Loucy (cell line): Measurements from ENCODE around the gene BSPH1.

Experiments used
- H2AFZ ChIP-seq: fragments of 200-600 bp; sonication (generic); 2 replicates; pipeline ENCODE4 v1.6.0; 2016; ENCODE audit warnings: antibody characterized with exemption, mild to moderate bottlenecking, low read length, moderate library complexity
- H3F3A ChIP-seq: fragments of 200-600 bp; 2 replicates; pipeline ENCODE4 v1.6.0; 2016; ENCODE audit warnings: antibody characterized with exemption, low read depth, mild to moderate bottlenecking
- H3K27me3 ChIP-seq: fragments of 200-600 bp; sonication (generic); 2 replicates; pipeline ENCODE4 v1.6.1; 2014; ENCODE audit warnings: low read length, mild to moderate bottlenecking; ENCODE audit not compliant: insufficient read depth, poor library complexity, severe bottlenecking
- H3K36me3 ChIP-seq: fragments of 200-600 bp; sonication (generic); 2 replicates; pipeline ENCODE4 v1.6.1; 2016; ENCODE audit warnings: low read length; ENCODE audit not compliant: insufficient read depth
- H3K4me1 ChIP-seq: fragments of 200-600 bp; sonication (generic); 2 replicates; pipeline ENCODE4 v1.5.1; 2014; ENCODE audit warnings: low read length, mild to moderate bottlenecking; ENCODE audit not compliant: insufficient read depth, poor library complexity, severe bottlenecking
- H3K4me2 ChIP-seq: fragments of 200-600 bp; sonication (generic); 2 replicates; pipeline ENCODE4 v1.6.0; 2014; ENCODE audit warnings: antibody characterized with exemption, low read length, low read depth, mild to moderate bottlenecking; ENCODE audit not compliant: poor library complexity, severe bottlenecking
- H3K4me3 ChIP-seq: fragments of 200-600 bp; sonication (generic); 2 replicates; pipeline ENCODE4 v1.5.1; 2014; ENCODE audit warnings: low read length, mild to moderate bottlenecking, mixed read lengths; ENCODE audit not compliant: poor library complexity, severe bottlenecking
- H3K79me2 ChIP-seq: fragments of 200-600 bp; sonication (generic); 2 replicates; pipeline ENCODE4 v1.6.1; 2014; ENCODE audit warnings: low read length; ENCODE audit not compliant: insufficient read depth
- H3K9ac ChIP-seq: fragments of 200-600 bp; sonication (generic); 2 replicates; pipeline ENCODE4 v1.6.0; 2014; ENCODE audit warnings: mild to moderate bottlenecking, low read depth, low read length, moderate library complexity; ENCODE audit not compliant: poor library complexity, severe bottlenecking
- H3K9me2 ChIP-seq: fragments of 200-600 bp; sonication (generic); replicated peaks from 2 replicates; pipeline ENCODE4 v1.6.1; 2016; ENCODE audit warnings: low read depth, low read length, mixed read lengths
- H3K9me3 ChIP-seq: fragments of 200-600 bp; sonication (generic); 2 replicates; pipeline ENCODE4 v1.6.1; 2014; ENCODE audit warnings: mild to moderate bottlenecking, antibody characterized with exemption, low read length, low read depth; ENCODE audit not compliant: insufficient read depth
- H4K20me1 ChIP-seq: fragments of 200-600 bp; sonication (generic); 2 replicates; pipeline ENCODE4 v1.6.0; 2014; ENCODE audit warnings: antibody characterized with exemption, low read length, mild to moderate bottlenecking; ENCODE audit not compliant: insufficient read depth, poor library complexity, severe bottlenecking
- EZH2phosphoT487 ChIP-seq: fragments of 200-600 bp; IDR thresholded peaks from 2 replicates; pipeline ENCODE4 v1.6.1; 2018; ENCODE audit warnings: antibody characterized with exemption, mild to moderate bottlenecking, moderate library complexity, borderline replicate concordance
- TF ChIP-seq, protein P1 (sequence below): fragments of 200-600 bp; sonication (generic); conservative IDR thresholded peaks from 2 replicates; pipeline ENCODE4 v1.5.1; 2014; ENCODE audit warnings: mild to moderate bottlenecking, antibody characterized with exemption, low read length

Gene BSPH1

DNA sequence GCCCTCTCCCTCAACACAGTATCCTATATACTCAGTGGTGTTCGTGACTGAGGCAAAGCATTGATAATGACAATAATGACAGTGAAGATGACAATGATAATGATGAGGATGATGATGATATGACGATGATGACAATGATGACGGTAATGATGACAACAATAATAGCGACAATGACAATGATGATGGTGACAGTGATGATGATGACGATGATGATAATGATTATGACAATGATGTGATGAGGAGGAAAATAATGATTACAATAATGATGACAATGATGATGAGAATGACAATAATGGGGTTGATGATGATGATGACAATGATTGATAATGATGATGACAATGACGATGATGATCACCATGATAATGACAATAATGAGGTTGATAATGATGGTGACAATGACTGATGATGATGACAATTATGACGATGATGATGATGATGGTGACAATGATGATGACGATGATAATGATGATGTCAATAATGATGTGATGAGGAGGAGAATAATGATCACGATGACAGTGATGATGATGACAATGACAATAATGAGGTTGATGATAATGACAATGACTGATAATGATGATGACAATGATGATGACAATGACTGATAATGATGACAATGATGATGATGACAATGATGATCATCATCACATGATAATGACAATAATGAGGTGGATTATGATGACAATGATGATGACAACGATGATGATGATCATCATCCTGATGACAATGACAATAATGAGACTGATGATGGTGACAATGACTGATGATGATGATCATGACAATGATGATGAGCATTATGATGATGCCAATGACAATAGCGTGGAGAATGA, 19.2 kb upstream of the BSPH1 start:
- H3K4me1 ChIP-seq: no peaks in the 10 kb centered on the region
- H3K9ac ChIP-seq: no peak overlapping the region
- no peak overlapping the region for H3K4me2 ChIP-seq
- H3F3A ChIP-seq: no peaks in the 10 kb centered on the region
- H2AFZ ChIP-seq: no peak overlapping the region
- no peak overlapping the region for H3K4me3 ChIP-seq
- no peaks in the 10 kb centered on the region for H3K36me3 ChIP-seq
- no peaks in the 10 kb centered on the region; the same call in 1 of the 2 replicates for H3K9me3 ChIP-seq
- H3K79me2 ChIP-seq: no peaks in the 10 kb centered on the region
- no peaks in the 10 kb centered on the region for H4K20me1 ChIP-seq
- H3K27me3 ChIP-seq: no peaks in the 10 kb centered on the region
- no peaks in the 10 kb centered on the region for H3K9me2 ChIP-seq
- TF ChIP-seq, protein P1, sequence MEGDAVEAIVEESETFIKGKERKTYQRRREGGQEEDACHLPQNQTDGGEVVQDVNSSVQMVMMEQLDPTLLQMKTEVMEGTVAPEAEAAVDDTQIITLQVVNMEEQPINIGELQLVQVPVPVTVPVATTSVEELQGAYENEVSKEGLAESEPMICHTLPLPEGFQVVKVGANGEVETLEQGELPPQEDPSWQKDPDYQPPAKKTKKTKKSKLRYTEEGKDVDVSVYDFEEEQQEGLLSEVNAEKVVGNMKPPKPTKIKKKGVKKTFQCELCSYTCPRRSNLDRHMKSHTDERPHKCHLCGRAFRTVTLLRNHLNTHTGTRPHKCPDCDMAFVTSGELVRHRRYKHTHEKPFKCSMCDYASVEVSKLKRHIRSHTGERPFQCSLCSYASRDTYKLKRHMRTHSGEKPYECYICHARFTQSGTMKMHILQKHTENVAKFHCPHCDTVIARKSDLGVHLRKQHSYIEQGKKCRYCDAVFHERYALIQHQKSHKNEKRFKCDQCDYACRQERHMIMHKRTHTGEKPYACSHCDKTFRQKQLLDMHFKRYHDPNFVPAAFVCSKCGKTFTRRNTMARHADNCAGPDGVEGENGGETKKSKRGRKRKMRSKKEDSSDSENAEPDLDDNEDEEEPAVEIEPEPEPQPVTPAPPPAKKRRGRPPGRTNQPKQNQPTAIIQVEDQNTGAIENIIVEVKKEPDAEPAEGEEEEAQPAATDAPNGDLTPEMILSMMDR: no peak
- no peak for TF ChIP-seq EZH2phosphoT487

DNA sequence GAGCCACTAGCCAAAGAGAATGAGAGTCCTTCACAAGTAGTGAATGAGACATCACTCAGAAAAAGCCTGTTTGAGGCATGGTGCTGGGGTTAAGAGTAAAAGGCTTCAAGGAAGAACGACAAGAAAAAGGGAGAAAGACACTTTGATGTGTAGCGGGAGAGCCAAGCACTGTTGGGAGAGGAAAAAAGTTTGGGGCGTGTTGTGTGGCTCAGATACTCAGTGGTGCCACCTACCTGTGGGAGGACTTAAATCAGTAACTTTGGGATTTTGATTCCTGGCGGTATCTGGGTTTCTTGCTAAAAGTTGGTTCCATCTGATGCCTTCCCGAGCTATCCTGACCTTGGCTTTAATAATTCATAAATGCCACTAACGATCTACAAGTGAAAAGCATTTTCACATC, 14.8 kb upstream of the BSPH1 start:
- Histone ChIP-seq H3K4me3 (no peak overlapping the region), H3K4me1 (no peaks in the 10 kb centered on the region), H2AFZ (no peak overlapping the region), H4K20me1 (no peaks in the 10 kb centered on the region), H3K27me3 (no peaks in the 10 kb centered on the region), H3K9me3 (no peaks in the 10 kb centered on the region; the same call in 1 of the 2 replicates), H3K9me2 (no peaks in the 10 kb centered on the region), H3K79me2 (no peaks in the 10 kb centered on the region), H3K36me3 (no peaks in the 10 kb centered on the region), H3F3A (no peaks in the 10 kb centered on the region), H3K9ac (no peak overlapping the region), H3K4me2 (no peak overlapping the region)
- TF ChIP-seq, protein P1: peak; percentile 41
- TF ChIP-seq EZH2phosphoT487: no peak

DNA sequence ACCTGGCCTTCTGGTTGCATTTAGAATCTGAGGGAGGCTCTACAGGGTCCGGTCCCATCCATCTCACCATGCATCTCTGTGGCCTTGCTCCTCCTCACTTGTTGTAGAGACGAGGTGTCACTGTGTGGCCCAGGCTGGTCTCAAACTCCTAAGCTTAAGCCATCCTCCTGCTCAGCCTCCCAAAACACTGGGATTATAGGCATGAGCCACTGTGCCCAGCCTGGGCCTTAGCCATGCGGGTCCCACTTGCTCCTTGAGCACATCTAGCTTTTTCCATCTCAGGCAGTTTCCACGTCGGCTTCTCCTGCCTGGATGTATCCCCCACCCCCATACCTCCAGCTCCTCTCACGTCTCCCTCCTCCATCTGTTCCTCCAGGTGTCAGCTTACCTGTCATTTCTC, 12.3 kb upstream of the BSPH1 start:
- Histone ChIP-seq H3K4me2 (no peak overlapping the region), H4K20me1 (no peaks in the 10 kb centered on the region), H3K9me3 (no peaks in the 10 kb centered on the region; the same call in 1 of the 2 replicates), H3K27me3 (no peaks in the 10 kb centered on the region), H2AFZ (no peak overlapping the region), H3K4me1 (no peaks in the 10 kb centered on the region), H3K36me3 (no peaks in the 10 kb centered on the region), H3K79me2 (no peaks in the 10 kb centered on the region), H3F3A (no peaks in the 10 kb centered on the region), H3K9ac (no peak overlapping the region), H3K9me2 (no peaks in the 10 kb centered on the region), H3K4me3 (no peak overlapping the region)
- TF ChIP-seq EZH2phosphoT487: no peak
- TF ChIP-seq, protein P1: no peak
